Activated T-helper 2 cell treated with anti-CD3 and anti-CD28 coated beads, Interferon-gamma antibody, Interleukin-2, Interleukin-4, amounts not matched to agents 10 μg/mL and 5 μg/mL and 100 μg/mL, durations not matched to agents 14 hours and 24 hours and 36 hours (primary cell): ENCODE data around the gene KLLN. TPM values are rescaled to one million over a fixed set of nuclear protein-coding genes. Genes with fewer than 3 reads are reported as not detected.
A peak's percentile ranks its signal among the peaks of the same experiment; 100 is the strongest.
"Not testable (repeated sequence)": the region's sequence is repeated elsewhere in the genome, so short reads cannot be mapped to it uniquely, and the experiment has no call there.

Source experiments
- DNase-seq: peaks from one replicate; pipeline ENCODE4 v3.0.0; 2021; ENCODE audit warnings: low spot score
- H3K27ac Mint-ChIP-seq: one replicate; pipeline ENCODE4 v1.8.0; 2021; ENCODE audit warnings: mixed read lengths
- H3K27me3 Mint-ChIP-seq: one replicate; pipeline ENCODE4 v1.8.0; 2021; ENCODE audit warnings: low read depth, mixed read lengths
- H3K36me3 Mint-ChIP-seq: one replicate; pipeline ENCODE4 v1.8.0; 2021; ENCODE audit warnings: low read depth, mixed read lengths
- H3K4me1 Mint-ChIP-seq: one replicate; pipeline ENCODE4 v1.8.0; 2021; ENCODE audit warnings: low read depth, mixed read lengths
- H3K4me3 Mint-ChIP-seq: one replicate; pipeline ENCODE4 v1.8.0; 2021; ENCODE audit warnings: low read depth, mild to moderate bottlenecking, moderate library complexity, mixed read lengths
- H3K9me3 Mint-ChIP-seq: one replicate; pipeline ENCODE4 v1.8.0; 2021; ENCODE audit warnings: mixed read lengths
- intact Hi-C: fragments of 100-400 bp; cut with micrococcal nuclease; formaldehyde crosslinking; loops from one replicate; pipeline ENCODE4 v1.15.1; 2023
- total RNA-seq: library from RNA; stranded (reverse); gene quantifications from 2 replicates; pipeline ENCODE4 v1.2.3, GENCODE V29; 2022

Gene KLLN
- total RNA-seq, 1 donor from 2014 or later, result 0.55 TPM

DNA sequence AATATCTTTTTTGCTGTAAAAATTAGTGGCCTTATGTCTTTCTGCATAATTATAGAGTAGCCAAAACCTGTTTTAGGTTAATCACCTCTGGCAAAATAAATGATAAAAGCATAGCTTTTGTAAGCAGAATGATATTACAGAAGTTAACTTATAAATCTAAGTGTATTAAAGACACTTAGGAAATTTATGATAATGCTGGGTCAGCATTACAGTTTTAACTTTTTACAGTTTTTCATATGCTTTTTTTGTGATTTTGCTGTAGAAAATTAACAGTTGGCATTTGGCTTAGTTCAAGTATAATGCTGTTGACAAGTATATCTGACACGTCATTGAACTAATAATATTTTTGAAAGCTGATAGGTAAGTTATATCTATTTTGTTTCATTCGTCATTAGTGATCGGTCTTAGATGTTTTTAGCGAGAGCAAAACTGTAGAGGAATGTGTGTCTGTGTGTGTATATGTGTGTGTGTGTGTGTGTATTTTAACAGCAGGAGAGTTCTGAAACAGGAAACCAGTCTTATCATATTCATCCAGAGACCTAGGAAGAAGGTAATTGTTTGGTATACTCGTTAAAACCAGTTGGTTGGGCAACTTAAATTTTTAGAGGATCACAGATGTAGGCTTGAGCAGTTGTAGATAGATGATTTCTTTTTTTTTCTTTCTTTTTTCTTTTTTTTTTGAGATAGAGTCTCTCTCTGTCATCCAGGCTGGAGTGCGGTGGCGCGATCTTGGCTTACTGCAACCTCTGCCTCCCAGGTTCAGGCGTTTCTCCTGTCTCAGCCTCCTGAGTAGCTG is 15.5 kb upstream of the KLLN start:
- H3K9me3 Mint-ChIP-seq, result peaks cover 17% of the 10 kb centered on the region
- peaks cover 52% of the 10 kb centered on the region for H3K36me3 Mint-ChIP-seq
- no peak overlapping the region for H3K4me3 Mint-ChIP-seq
- no peak for DNase-seq
- no peak overlapping the region for H3K27ac Mint-ChIP-seq
- H3K27me3 Mint-ChIP-seq, result no peaks in the 10 kb centered on the region
- H3K4me1 Mint-ChIP-seq, result peaks cover 28% of the 10 kb centered on the region
- intact Hi-C loops, result no loop called here

DNA sequence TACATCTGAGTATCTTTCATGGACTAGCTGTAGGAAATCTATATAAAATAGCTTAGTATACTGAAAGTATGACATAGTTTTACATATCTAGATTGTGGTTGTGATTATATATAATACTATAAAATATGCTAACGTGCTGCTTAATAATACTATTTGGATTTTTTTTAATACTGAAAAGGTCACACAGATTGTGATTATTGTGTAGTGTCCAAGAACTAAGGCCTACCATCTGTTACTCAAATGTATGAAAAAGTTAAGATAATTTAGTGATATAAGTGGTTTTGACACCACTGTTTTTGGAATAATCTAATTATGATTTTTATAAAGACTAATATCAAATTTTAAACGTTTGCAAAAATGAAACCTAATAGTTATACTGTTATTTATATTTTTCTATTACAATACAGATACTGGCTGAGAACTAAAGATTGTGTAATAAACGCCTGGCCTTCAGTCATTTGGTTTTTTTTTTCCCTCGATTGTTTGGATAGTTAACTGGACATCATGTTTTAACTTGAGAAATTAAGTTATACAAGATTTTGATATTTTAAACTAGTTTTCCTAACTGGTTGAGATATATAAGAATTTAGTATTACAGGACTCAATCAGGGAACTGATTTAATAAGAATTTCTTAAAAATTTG is 12.7 kb upstream of the KLLN start:
- Mint-ChIP-seq H3K4me3 (no peak overlapping the region), H3K4me1 (peaks cover 25% of the 10 kb centered on the region), H3K27ac (no peak overlapping the region), H3K36me3 (peaks cover 47% of the 10 kb centered on the region), H3K27me3 (no peaks in the 10 kb centered on the region), H3K9me3 (peaks cover 6% of the 10 kb centered on the region)
- intact Hi-C loops, result no loop called here
- DNase-seq, result no peak

DNA sequence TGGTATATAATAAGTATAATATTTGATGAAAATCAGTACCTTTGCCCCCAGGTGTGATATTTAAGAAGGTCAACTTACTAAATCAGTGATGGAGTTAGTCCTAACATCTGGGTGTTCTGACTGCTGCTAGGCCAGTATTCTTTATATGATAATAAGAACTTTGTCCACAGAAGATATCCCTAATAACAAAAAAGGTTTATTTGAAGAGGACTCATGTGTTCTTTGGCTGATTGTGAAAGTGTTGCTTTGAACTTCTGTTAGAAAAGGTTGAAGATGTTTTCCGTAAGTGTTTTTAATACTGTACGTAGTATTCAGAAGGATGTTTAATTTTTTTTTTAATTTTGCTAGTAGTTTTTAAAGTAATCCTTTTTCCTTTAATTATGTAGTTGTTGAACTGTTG is 10.3 kb upstream of the KLLN start:
- intact Hi-C loops, result no loop called here
- H3K9me3 Mint-ChIP-seq, result no peaks in the 10 kb centered on the region
- no peak for DNase-seq
- H3K27ac Mint-ChIP-seq, result no peak overlapping the region
- no peaks in the 10 kb centered on the region for H3K27me3 Mint-ChIP-seq
- H3K36me3 Mint-ChIP-seq, result peaks cover 39% of the 10 kb centered on the region
- H3K4me3 Mint-ChIP-seq, result no peak overlapping the region
- peaks cover 31% of the 10 kb centered on the region for H3K4me1 Mint-ChIP-seq

DNA sequence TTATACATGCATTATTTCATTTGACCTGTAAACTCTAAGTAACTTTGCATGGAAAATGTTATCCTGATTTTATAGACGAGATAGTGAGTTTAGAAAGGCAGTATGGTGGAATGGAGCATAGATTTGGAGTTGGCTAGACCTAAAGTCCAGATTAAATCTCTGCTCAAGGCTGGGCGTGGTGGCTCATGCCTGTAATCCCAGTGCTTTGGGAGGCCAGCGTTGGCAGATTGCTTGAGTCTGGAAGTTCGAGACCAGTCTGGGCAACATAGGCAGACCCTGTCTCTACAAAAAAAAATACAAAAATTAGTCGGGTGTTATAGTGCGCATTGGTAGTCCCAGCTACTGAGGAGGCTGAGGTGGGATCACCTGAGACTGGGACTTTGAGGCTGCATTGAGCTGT is 9.5 kb upstream of the KLLN start:
- Mint-ChIP-seq H3K9me3 (no peaks in the 10 kb centered on the region), H3K36me3 (peaks cover 38% of the 10 kb centered on the region), H3K4me3 (no peak overlapping the region), H3K27me3 (no peaks in the 10 kb centered on the region), H3K27ac (no peak overlapping the region), H3K4me1 (peaks cover 31% of the 10 kb centered on the region)
- no peak for DNase-seq
- intact Hi-C loops, result no loop called here

DNA sequence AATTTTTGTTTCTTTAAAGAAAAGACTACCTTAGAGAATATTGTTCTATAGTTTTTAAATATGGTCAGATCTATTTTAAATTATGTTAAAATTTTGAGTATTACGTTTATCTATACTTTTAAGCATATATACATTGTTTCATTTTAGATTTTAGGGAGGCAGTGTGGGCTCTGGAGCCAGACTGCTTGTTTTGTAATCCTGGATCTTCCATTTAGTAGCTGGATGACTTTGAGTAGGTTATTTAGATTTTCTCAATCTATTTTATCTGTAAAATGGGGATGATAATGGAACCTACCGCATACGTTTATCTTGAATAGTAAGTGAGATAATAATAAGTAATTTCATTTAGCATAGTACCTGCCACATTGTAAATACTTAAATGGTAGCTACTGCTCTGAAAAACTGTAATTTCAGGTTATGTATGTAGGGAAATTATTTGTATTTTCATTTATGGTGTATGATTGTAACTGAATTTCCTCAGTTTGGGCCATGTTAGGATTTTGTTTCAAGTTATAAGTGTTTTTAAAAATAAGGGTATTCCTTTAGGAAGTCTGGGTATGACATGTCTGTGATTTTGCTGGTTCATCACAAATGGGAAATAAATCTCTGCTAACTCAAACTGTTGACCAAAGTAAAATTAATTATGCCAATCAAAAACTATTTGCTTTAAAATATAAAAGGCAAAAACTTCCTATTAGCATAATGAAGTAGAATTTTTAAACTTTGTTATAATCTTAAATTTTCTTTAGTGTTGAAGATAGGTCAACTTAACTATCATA is 6.6 kb upstream of the KLLN start:
- Mint-ChIP-seq H3K27me3 (no peaks in the 10 kb centered on the region), H3K9me3 (no peaks in the 10 kb centered on the region), H3K4me3 (no peak overlapping the region), H3K27ac (no peak overlapping the region), H3K36me3 (peaks cover 51% of the 10 kb centered on the region), H3K4me1 (peaks cover 43% of the 10 kb centered on the region)
- no peak for DNase-seq
- intact Hi-C loops, result no loop called here

DNA sequence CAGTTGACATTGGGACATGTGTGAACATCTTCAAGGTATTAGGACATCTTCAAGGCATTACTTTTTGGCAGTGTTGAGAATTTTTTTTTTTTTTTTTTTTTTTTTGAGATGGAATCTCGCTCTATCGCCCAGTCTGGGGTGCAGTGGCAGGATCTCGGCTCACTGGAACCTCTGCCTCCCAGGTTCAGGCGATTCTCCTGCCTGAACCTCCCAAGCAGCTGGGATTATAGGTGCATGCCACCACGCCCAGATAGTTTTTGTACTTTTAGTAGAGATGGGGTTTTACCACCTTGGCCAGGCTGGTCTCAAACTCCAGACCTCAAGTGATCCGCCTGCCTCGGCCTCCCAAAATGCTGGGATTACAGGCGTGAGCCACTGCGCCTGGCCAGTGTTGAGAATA is 5.8 kb upstream of the KLLN start:
- H3K27ac Mint-ChIP-seq, H3K4me3 Mint-ChIP-seq, DNase-seq, H3K27me3 Mint-ChIP-seq, H3K9me3 Mint-ChIP-seq, intact Hi-C loops: not testable (repeated sequence)
- Mint-ChIP-seq H3K4me1 (peaks cover 43% of the 10 kb centered on the region), H3K36me3 (peaks cover 58% of the 10 kb centered on the region)

DNA sequence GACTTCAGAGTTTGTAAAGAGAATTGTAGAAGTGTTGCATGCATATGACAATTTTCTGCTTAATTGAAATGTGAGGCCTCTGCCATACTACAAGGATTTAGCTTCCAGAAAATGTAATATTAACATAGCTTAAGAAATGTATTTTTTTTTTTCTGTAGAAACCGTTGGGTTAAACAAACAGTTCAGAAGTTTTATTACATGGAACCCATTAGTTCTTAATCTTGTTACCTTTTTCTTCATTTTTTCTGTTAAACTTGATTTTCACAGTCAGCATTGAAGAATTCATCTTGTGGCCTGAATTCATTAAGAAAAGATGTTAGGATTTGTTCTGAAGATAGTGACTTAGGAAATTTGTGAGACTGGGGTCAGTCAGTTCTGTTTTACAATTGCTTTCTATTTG is 4.9 kb upstream of the KLLN start:
- H3K4me1 Mint-ChIP-seq, result peaks cover 40% of the 10 kb centered on the region
- DNase-seq, result no peak
- H3K27me3 Mint-ChIP-seq, result no peaks in the 10 kb centered on the region
- intact Hi-C loops, result no loop called here
- H3K9me3 Mint-ChIP-seq, result no peaks in the 10 kb centered on the region
- H3K27ac Mint-ChIP-seq, result no peak overlapping the region
- H3K4me3 Mint-ChIP-seq, result peak overlapping the region; percentile 41
- peaks cover 59% of the 10 kb centered on the region for H3K36me3 Mint-ChIP-seq

DNA sequence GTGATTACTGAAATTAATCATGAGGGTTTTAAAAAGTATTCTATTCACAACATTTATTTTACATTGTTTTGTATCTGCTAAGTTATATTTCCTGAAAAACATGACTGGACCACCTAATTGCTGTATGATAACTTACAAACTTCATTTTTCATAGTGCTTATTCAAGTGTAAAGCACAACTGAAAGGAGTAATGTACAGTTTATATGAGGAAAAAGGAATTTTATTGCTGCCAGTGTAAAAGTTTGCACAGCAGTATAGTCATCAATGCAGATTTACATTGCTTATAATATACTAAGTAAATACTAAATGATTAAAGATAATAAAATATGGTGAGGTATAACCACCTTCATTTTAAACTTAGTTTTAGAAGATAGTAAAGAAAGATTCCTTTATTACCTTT is 4.1 kb upstream of the KLLN start:
- Mint-ChIP-seq H3K9me3 (no peaks in the 10 kb centered on the region), H3K36me3 (peaks cover 55% of the 10 kb centered on the region), H3K27ac (no peak overlapping the region), H3K4me1 (peaks cover 38% of the 10 kb centered on the region), H3K27me3 (no peaks in the 10 kb centered on the region), H3K4me3 (peak overlapping the region; percentile 64)
- intact Hi-C loops, result no loop called here
- no peak for DNase-seq

DNA sequence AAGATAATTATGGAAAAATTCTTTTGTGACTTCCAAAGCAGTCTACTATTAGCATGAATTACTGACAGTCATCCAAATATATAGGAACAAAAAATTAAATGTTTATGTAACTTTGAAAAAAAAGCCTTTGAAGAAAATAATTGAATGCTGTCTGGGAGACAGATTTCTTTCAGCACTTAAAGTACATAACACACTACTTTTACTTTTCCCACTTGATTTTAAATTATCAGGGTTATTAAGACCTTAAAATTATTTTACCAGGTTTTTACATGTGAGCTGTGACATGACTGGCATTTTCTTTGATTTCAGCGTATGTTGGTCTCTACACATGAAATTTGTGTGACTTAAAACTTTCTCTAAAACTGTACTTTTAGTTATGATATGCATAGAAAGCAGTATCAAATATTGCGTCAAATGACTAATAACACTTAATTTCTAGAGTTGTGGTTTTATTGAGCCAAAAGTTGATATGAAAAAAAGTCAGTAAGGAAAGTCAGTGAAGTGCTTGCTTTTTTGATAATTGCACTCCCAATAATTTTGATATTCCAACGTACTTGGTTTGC is 3.2 kb upstream of the KLLN start:
- Mint-ChIP-seq H3K27me3 (no peaks in the 10 kb centered on the region), H3K27ac (no peak overlapping the region), H3K9me3 (no peaks in the 10 kb centered on the region), H3K4me1 (peaks cover 42% of the 10 kb centered on the region), H3K36me3 (peaks cover 52% of the 10 kb centered on the region), H3K4me3 (peak overlapping the region; percentile 95)
- no peak for DNase-seq
- intact Hi-C loops, result no loop called here

DNA sequence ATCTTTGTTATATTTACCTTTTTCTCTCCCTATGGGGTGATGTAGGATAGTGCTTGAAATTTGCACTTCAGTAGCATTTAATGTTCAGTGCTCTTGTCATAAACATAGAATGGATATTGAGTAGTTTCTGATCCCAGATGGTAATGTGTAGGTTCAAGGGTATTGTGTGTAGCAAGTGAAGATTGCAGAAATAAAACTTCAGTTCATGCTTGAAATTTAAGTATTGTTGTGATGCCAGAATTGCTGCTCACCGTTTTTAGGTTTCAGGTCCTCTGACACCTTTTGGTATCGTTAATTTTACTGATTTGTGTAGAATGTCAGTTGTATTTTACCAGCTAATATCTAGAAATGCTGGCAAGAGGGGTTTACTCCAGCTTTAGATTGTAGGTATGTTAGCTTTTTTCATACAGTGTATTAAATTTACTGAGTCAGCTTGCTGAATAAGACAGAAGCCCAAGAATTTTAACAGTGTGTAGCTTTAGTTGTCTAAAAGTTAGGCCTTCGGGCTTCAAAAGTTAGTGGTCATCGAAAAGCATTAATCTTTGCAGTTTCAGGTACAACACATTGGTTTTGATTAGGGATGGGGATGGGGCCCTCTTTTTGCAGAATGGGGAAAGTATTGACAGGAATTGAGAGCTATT is 2.0 kb upstream of the KLLN start:
- intact Hi-C loops, result no loop called here
- Mint-ChIP-seq H3K27ac (peak overlapping the region; percentile 24), H3K4me3 (peak overlapping the region; percentile 95), H3K36me3 (peaks cover 42% of the 10 kb centered on the region), H3K4me1 (peaks cover 40% of the 10 kb centered on the region), H3K9me3 (no peaks in the 10 kb centered on the region), H3K27me3 (no peaks in the 10 kb centered on the region)
- DNase-seq, result no peak

DNA sequence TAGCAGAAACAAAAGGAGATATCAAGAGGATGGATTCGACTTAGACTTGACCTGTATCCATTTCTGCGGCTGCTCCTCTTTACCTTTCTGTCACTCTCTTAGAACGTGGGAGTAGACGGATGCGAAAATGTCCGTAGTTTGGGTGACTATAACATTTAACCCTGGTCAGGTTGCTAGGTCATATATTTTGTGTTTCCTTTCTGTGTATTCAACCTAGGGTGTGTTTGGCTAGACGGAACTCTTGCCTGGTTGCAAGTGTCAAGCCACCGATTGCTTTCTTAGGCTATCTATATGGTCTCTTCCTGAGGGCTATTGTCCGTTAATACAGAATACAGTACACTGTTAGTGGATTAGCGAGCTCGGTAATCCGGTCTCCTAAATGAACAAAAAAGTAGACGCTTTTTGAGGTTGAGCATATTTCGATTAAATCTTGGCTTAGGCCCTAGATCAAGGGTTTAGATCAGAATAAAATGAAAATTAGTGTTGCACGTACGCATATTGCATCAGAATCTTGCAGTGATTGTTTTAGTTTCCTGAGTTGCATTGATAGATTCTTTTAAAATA is 1.2 kb upstream of the KLLN start:
- DNase-seq, result no peak
- Mint-ChIP-seq H3K9me3 (no peaks in the 10 kb centered on the region), H3K4me1 (peaks cover 40% of the 10 kb centered on the region), H3K36me3 (peaks cover 42% of the 10 kb centered on the region), H3K27ac (peak overlapping the region; percentile 85), H3K4me3 (peak overlapping the region; percentile 95), H3K27me3 (no peaks in the 10 kb centered on the region)
- intact Hi-C loops, result loop anchor here (5.0 kb wide), 5 partner anchors 63 to 1342 kb away; partner anchors contain the start of genes STAMBPL1 and WAPL

DNA sequence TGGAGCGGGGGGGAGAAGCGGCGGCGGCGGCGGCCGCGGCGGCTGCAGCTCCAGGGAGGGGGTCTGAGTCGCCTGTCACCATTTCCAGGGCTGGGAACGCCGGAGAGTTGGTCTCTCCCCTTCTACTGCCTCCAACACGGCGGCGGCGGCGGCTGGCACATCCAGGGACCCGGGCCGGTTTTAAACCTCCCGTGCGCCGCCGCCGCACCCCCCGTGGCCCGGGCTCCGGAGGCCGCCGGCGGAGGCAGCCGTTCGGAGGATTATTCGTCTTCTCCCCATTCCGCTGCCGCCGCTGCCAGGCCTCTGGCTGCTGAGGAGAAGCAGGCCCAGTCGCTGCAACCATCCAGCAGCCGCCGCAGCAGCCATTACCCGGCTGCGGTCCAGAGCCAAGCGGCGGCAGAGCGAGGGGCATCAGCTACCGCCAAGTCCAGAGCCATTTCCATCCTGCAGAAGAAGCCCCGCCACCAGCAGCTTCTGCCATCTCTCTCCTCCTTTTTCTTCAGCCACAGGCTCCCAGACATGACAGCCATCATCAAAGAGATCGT is 690 bp upstream of the KLLN start:
- H3K36me3 Mint-ChIP-seq, result peaks cover 38% of the 10 kb centered on the region
- H3K9me3 Mint-ChIP-seq, H3K27me3 Mint-ChIP-seq: not testable (repeated sequence)
- intact Hi-C loops, result loop anchor here (2.0 to 5.0 kb wide), 8 partner anchors 63 to 1342 kb away; partner anchors contain the start of genes GLUD1, SHLD2, STAMBPL1 and WAPL
- DNase-seq, result peak; percentile 30
- peak overlapping the region; percentile 95 for H3K4me3 Mint-ChIP-seq
- peak overlapping the region; percentile 85 for H3K27ac Mint-ChIP-seq
- peaks cover 40% of the 10 kb centered on the region for H3K4me1 Mint-ChIP-seq
